WTC11 (cell line): ENCODE results near the gene DNAAF9.
"Not testable (repeated sequence)": the region's sequence is repeated elsewhere in the genome, so short reads cannot be mapped to it uniquely, and the experiment has no call there.

Experiments used
- EMX1 ChIP-seq: fragments of 250-450 bp; sonication (Bioruptor Pico); IDR thresholded peaks from 2 replicates; pipeline ENCODE4 v1.8.0; 2021; ENCODE audit warnings: mild to moderate bottlenecking
- JUN ChIP-seq: sonication (generic); formaldehyde crosslinking; IDR thresholded peaks from 2 replicates; pipeline ENCODE4 v1.8.0; 2023; ENCODE audit warnings: mild to moderate bottlenecking, missing genetic modification reagents
- MXD4 ChIP-seq: fragments of 250-450 bp; sonication (Bioruptor Pico); IDR thresholded peaks from 2 replicates; pipeline ENCODE4 v1.8.0; 2021; ENCODE audit warnings: mild to moderate bottlenecking, moderate library complexity, borderline replicate concordance
- OVOL2 ChIP-seq: fragments of 250-450 bp; sonication (Bioruptor Pico); IDR thresholded peaks from 2 replicates; pipeline ENCODE4 v1.9.0; 2021; ENCODE audit warnings: mild to moderate bottlenecking, borderline replicate concordance
- RELA ChIP-seq: sonication (generic); formaldehyde crosslinking; IDR thresholded peaks from 2 replicates; pipeline ENCODE4 v1.8.1; 2022; ENCODE audit warnings: missing genetic modification reagents, mild to moderate bottlenecking, borderline replicate concordance
- SMAD3 ChIP-seq: sonication (generic); formaldehyde crosslinking; IDR thresholded peaks from 2 replicates; pipeline ENCODE4 v1.8.0; 2022; ENCODE audit warnings: missing genetic modification reagents, mild to moderate bottlenecking, borderline replicate concordance
- SP1 ChIP-seq: sonication (generic); formaldehyde crosslinking; conservative IDR thresholded peaks from 2 replicates; pipeline ENCODE4 v1.8.1; 2022; ENCODE audit warnings: missing genetic modification reagents
- ZBTB21 ChIP-seq: sonication (generic); formaldehyde crosslinking; IDR thresholded peaks from 2 replicates; pipeline ENCODE4 v1.8.1; 2023; ENCODE audit warnings: mild to moderate bottlenecking, missing genetic modification reagents, borderline replicate concordance
- ZNF138 ChIP-seq: sonication (generic); formaldehyde crosslinking; conservative IDR thresholded peaks from 2 replicates; pipeline ENCODE4 v1.8.1; 2022; ENCODE audit warnings: mild to moderate bottlenecking, moderate library complexity, missing genetic modification reagents
- ZNF423 ChIP-seq: fragments of 250-450 bp; sonication (Bioruptor Pico); IDR thresholded peaks from 2 replicates; pipeline ENCODE4 v2.1.2; 2022; ENCODE audit warnings: mild to moderate bottlenecking, moderate library complexity
- TF ChIP-seq, protein P1 (sequence below): fragments of 200-600 bp; IDR thresholded peaks from 2 replicates; pipeline ENCODE4 v1.8.0; 2022; ENCODE audit warnings: antibody characterized with exemption
- TF ChIP-seq, protein P2 (sequence below): sonication (generic); formaldehyde crosslinking; IDR thresholded peaks from 2 replicates; pipeline ENCODE4 v1.8.1; 2023; ENCODE audit warnings: mild to moderate bottlenecking, missing genetic modification reagents, moderate library complexity
- TF ChIP-seq, protein P3 (sequence below): sonication (generic); formaldehyde crosslinking; IDR thresholded peaks from 2 replicates; pipeline ENCODE4 v1.8.0; 2022; ENCODE audit warnings: mild to moderate bottlenecking, missing genetic modification reagents

DNA sequence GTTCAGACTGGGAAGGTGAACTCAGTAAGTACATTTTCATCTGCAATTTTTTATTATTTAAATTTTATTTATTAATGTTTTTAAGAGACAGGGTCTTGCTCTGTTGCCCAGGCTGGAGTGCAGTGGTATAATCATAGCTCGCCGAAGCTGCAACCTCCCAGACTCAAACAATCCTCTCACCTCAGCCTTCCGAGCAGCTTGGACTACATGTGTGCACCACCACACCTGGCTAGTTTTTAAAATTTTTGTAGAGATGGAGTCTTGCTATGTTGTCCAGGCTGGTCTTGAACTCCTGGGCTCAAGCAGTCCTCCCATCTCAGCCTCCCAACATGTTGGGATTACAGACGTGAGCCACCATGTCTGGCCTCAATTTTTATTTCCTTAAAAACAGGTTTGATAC is 19.3 kb upstream of the DNAAF9 start:
- not testable (repeated sequence) for TF ChIP-seq MXD4 (CRISPR knock-in tag); ZNF423; JUN (CRISPR knock-in tag); EMX1 (CRISPR knock-in tag); SMAD3 (CRISPR knock-in tag); ZNF138 (CRISPR knock-in tag); RELA (CRISPR knock-in tag); ZBTB21 (CRISPR knock-in tag); SP1; OVOL2 (CRISPR knock-in tag)
- TF ChIP-seq, protein P1, sequence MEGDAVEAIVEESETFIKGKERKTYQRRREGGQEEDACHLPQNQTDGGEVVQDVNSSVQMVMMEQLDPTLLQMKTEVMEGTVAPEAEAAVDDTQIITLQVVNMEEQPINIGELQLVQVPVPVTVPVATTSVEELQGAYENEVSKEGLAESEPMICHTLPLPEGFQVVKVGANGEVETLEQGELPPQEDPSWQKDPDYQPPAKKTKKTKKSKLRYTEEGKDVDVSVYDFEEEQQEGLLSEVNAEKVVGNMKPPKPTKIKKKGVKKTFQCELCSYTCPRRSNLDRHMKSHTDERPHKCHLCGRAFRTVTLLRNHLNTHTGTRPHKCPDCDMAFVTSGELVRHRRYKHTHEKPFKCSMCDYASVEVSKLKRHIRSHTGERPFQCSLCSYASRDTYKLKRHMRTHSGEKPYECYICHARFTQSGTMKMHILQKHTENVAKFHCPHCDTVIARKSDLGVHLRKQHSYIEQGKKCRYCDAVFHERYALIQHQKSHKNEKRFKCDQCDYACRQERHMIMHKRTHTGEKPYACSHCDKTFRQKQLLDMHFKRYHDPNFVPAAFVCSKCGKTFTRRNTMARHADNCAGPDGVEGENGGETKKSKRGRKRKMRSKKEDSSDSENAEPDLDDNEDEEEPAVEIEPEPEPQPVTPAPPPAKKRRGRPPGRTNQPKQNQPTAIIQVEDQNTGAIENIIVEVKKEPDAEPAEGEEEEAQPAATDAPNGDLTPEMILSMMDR, result not testable (repeated sequence)
- TF ChIP-seq, protein P2, sequence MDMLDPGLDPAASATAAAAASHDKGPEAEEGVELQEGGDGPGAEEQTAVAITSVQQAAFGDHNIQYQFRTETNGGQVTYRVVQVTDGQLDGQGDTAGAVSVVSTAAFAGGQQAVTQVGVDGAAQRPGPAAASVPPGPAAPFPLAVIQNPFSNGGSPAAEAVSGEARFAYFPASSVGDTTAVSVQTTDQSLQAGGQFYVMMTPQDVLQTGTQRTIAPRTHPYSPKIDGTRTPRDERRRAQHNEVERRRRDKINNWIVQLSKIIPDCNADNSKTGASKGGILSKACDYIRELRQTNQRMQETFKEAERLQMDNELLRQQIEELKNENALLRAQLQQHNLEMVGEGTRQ (CRISPR knock-in tag), result not testable (repeated sequence)
- TF ChIP-seq, protein P3, sequence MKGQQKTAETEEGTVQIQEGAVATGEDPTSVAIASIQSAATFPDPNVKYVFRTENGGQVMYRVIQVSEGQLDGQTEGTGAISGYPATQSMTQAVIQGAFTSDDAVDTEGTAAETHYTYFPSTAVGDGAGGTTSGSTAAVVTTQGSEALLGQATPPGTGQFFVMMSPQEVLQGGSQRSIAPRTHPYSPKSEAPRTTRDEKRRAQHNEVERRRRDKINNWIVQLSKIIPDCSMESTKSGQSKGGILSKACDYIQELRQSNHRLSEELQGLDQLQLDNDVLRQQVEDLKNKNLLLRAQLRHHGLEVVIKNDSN (CRISPR knock-in tag), result not testable (repeated sequence)
